Measurements from ENCODE around the gene HHLA2. TPM values are rescaled to one million over a fixed set of nuclear protein-coding genes. Genes with fewer than 3 reads are reported as not detected.

The HHLA2 gene
- total RNA-seq, 3 donors from 2014 or later (not counting 1 experiment from before 2014, with no cell fraction given), result 0.09 TPM; not detected in 2

DNA sequence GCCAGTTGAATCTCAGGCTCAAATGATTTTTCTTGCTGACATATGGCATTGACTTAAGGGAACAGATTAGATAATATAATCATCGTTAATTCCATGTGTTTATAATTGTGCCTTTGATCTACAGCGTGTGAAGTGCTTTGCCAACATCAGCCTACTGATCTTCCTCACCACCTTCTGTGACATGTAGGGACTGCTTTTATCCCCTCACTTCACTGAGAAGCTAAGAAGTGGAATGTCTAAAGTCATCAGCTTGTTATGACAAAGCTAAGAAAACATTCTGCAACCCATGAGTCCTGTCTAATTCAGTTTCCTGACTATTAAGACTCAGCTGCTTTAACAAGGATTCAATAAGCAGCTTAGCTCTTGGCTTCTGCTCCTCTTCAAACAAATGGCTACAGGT, 108.0 kb downstream of the HHLA2 start:
- H3K36me3 ChIP-seq (ENCODE audit: control insufficient read depth, insufficient read depth, low read length), result no peaks in the 10 kb centered on the region
- Mint-ChIP-seq H3K4me3 (no peak overlapping the region), H3K27ac (no peak overlapping the region), H3K36me3 (no peaks in the 10 kb centered on the region), H3K27me3 (ENCODE audit: low read depth in 2 of 2) (no peaks in the 10 kb centered on the region), H3K4me1 (peaks cover 6% of the 10 kb centered on the region in 2 donors), H3K9me3 (no peaks in the 10 kb centered on the region)
- no peak for ATAC-seq
- WGBS (ENCODE audit: insufficient coverage), result 92% methylated on average over 2 of the region's 2 CpGs
- H3K4me3 ChIP-seq (ENCODE audit: low read length), result no peak overlapping the region
- no peaks in the 10 kb centered on the region for H3K9me3 ChIP-seq (ENCODE audit: control insufficient read depth, insufficient read depth, low read length)
- no peaks in the 10 kb centered on the region for H3K4me1 ChIP-seq (ENCODE audit: control insufficient read depth, insufficient read depth, low read length)
- no peaks in the 10 kb centered on the region for H3K27me3 ChIP-seq (ENCODE audit: control insufficient read depth, insufficient read depth, low read length)
- TF ChIP-seq, protein P1, sequence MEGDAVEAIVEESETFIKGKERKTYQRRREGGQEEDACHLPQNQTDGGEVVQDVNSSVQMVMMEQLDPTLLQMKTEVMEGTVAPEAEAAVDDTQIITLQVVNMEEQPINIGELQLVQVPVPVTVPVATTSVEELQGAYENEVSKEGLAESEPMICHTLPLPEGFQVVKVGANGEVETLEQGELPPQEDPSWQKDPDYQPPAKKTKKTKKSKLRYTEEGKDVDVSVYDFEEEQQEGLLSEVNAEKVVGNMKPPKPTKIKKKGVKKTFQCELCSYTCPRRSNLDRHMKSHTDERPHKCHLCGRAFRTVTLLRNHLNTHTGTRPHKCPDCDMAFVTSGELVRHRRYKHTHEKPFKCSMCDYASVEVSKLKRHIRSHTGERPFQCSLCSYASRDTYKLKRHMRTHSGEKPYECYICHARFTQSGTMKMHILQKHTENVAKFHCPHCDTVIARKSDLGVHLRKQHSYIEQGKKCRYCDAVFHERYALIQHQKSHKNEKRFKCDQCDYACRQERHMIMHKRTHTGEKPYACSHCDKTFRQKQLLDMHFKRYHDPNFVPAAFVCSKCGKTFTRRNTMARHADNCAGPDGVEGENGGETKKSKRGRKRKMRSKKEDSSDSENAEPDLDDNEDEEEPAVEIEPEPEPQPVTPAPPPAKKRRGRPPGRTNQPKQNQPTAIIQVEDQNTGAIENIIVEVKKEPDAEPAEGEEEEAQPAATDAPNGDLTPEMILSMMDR (IDR thresholded peaks at IDR 0.05), result no peak
- intact Hi-C loops (cut with micrococcal nuclease), result loop anchor here (10.0 kb wide), 3 partner anchors 340 to 1170 kb away; no protein-coding TSS in a partner anchor
- H3K27ac ChIP-seq (ENCODE audit: low read length), result no peak overlapping the region
- no peak for DNase-seq

DNA sequence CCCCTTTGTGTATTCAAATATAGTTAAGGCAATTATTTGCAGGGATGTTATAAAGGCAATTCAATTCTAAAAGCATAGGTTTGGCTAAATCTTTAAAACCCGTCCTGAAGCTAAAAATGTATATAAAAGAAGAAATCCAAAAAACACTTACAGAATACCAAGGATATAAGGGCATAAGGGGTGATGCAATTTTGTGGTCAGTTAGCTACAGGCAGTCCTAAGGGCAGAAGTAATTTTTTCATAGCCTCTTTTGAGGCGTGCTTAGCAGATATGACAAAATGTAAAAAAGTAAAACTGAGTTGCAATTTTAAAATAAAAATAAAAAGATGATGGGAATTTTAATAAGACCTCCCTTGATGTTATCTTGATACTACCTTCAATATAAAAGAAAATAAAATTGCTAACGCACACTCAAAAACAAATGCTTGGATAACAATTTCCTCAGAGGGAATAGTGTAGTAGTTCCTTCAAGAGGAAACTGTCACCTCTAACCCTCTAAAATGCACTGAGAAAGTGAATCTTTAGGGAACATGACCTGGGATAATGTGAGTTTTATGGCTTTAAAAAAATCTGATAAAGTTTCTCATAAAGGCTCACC, 109.8 kb downstream of the HHLA2 start:
- no peak for DNase-seq
- Histone ChIP-seq H3K4me3 (ENCODE audit: low read length) (no peak overlapping the region), H3K27me3 (ENCODE audit: control insufficient read depth, insufficient read depth, low read length) (no peaks in the 10 kb centered on the region), H3K36me3 (ENCODE audit: control insufficient read depth, insufficient read depth, low read length) (no peaks in the 10 kb centered on the region), H3K9me3 (ENCODE audit: control insufficient read depth, insufficient read depth, low read length) (no peaks in the 10 kb centered on the region), H3K27ac (ENCODE audit: low read length) (no peak overlapping the region), H3K4me1 (ENCODE audit: control insufficient read depth, insufficient read depth, low read length) (no peaks in the 10 kb centered on the region)
- Mint-ChIP-seq H3K9me3 (no peaks in the 10 kb centered on the region), H3K4me1 (peaks cover 6% of the 10 kb centered on the region in 2 donors), H3K4me3 (no peak overlapping the region), H3K27ac (no peak overlapping the region), H3K36me3 (no peaks in the 10 kb centered on the region), H3K27me3 (ENCODE audit: low read depth in 2 of 2) (peaks cover 0 to under 1% of the 10 kb centered on the region in 2 donors)
- 67% methylated on average over 1 of the region's 3 CpGs for WGBS (ENCODE audit: insufficient coverage)
- intact Hi-C loops (cut with micrococcal nuclease), result loop anchor here (1.0 to 10.0 kb wide), 6 partner anchors 253 to 1171 kb away; no protein-coding TSS in a partner anchor
- ATAC-seq, result peak in 2 of 3 donors; percentile 14 to 18
- TF ChIP-seq, protein P1 (IDR thresholded peaks at IDR 0.05), result no peak

DNA sequence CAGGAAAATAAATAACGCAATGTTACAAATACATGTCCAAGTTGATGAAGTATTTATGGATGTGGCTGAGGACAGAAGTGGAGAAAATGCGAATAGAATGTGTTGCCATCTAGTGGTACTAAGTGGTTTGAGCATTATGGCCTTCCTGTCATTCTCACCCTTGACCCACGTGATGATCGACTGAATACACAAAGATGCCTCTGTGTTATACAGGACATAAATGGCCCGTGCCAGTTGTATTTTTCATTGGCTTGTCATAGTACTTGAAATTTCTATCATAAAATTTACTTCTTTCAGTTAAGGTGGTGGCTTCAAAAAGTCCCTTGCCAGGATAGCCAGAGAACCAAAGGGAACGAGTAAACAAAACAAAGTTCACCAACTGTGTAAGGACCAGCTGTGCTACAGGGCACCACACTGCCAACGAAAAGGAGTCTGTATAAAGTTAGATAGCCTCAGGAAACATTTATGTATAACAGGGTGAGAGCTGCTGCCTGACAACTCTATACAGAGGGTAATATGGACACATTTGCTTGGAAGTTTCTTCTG, 110.4 kb downstream of the HHLA2 start:
- intact Hi-C loops (cut with micrococcal nuclease), result loop anchor here (1.0 to 10.0 kb wide), 6 partner anchors 253 to 1172 kb away; no protein-coding TSS in a partner anchor
- peak in 1 of 2 donors; percentile 79 for DNase-seq
- Mint-ChIP-seq H3K36me3 (no peaks in the 10 kb centered on the region), H3K4me3 (no peak overlapping the region), H3K4me1 (peaks cover 6% of the 10 kb centered on the region in 2 donors), H3K27ac (peak overlapping the region in 1 of 2 donors; percentile 24), H3K9me3 (no peaks in the 10 kb centered on the region), H3K27me3 (ENCODE audit: low read depth in 2 of 2) (peaks cover 0 to 5% of the 10 kb centered on the region in 2 donors)
- 48% methylated on average over 7 of the region's 7 CpGs for WGBS (ENCODE audit: insufficient coverage)
- Histone ChIP-seq H3K9me3 (ENCODE audit: control insufficient read depth, insufficient read depth, low read length) (no peaks in the 10 kb centered on the region), H3K4me3 (ENCODE audit: low read length) (no peak overlapping the region), H3K4me1 (ENCODE audit: control insufficient read depth, insufficient read depth, low read length) (no peaks in the 10 kb centered on the region), H3K27me3 (ENCODE audit: control insufficient read depth, insufficient read depth, low read length) (no peaks in the 10 kb centered on the region), H3K36me3 (ENCODE audit: control insufficient read depth, insufficient read depth, low read length) (no peaks in the 10 kb centered on the region), H3K27ac (ENCODE audit: low read length) (no peak overlapping the region)
- TF ChIP-seq, protein P1 (IDR thresholded peaks at IDR 0.05), result peak; percentile 70
- ATAC-seq, result peak; percentile 92 to 99 (median 99)
